ENCODE data around the gene PSMC4.

Gene PSMC4

DNA sequence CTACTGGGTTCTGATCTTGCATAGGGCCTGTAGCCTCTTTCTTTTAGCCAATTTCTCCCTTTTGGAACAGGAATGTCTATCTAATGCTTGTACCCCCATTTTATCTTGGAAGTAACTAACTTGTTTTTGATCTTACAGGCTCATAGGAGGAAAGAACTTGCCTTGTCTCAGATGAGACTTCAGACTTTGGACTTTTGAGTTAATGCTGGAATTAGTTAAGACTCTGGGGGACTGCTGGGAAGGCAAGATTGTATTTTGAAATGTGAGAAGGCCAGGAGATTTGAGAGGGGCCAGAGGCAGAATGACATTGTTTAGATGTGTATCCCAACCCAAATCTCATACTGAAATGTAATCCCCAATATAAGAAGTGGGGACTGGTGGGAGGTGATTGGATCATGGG lies 23.4 kb downstream of the PSMC4 start:
- DNase-seq: no peak

DNA sequence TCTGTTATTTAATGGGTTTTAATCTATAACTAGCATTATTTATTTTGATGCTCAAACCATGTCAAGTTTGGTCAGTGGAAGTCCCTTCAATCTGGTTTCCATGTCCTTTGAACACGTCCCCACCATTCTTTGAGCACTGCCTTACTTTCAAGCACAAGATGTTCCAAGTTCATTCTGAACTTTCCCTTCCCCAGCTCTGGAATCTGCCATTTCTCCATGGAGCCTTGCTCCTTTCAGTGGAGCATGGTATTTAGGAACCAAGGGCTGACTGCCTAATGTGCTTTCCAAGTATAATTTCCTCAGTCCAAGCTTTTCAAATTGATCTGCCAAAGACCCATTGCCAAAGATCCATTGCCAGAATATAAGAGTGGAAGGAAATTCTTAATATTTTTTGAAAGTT lies 24.8 kb downstream of the PSMC4 start:
- DNase-seq: no peak

DNA sequence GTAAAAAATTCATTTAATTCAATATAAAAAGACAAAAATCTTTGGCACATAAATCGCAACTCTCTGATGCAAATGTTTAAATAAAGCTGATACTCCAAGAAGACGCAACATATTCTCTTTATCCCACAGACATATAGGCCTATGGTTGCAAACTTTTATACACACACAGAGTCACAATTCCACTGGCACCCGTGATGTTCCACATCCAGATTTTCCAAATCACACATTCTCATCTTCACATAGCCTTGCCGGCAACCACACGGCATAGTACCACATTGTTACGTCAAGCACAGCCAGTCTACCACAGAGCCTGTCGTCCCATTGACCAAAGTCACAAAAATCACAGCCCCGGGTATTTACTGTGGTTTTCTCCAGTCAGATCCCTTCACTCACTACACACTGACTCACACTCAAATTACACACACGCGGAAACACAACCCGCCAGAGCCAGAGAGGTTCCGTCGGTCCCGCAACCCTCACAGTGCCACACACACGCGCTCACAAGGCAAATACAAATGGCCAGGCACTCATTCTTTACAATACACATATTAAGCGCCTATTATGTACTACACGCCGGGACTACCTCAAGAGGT lies 25.3 kb downstream of the PSMC4 start:
- DNase-seq: no peak

DNA sequence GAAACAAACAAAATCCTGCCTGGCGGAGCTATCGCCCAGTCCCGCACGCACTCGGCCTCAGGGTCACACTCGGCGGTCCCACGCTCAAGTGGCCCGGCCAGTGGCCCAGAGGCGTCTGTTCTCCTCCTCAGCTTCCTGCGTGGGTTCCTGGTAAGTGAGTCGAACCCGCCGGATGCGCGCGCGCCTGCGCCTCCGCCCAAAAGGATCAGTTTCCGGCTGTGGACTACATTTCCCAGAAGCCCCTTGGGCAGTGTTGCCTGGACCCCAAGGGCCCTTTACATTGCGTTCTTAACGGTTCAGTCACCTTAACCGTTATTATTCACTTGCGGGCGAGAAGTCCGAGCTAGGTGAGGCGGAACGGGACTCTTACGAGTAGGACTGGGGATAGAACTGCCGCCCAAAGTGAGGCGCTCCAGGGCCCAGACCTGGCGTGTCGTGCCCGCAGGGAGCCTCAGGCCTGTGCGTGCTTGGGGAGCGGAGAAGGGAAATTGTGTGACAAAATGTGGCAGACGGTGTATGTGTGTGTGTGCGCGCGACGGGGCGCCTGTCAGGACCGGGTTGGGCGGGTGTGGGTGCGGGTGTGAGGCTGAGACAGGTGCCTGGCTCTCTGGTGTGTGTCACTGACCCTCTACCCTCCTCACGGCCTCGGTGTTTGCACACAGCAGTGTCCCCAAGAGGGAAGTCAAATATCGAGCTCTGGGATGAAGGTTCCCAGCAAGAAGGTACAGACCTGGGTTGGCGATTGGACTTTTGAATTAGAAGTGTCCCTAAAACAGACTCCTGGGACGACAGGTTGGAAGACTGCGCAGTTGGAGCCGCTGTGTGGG lies 26.1 kb downstream of the PSMC4 start, which contains the start of gene ZNF546:
ZNF546 (plus strand) TSS at position 250 of the 827 bp plus-strand sequence. CDS start 1,267 bp downstream, outside the sequence.
- DNase-seq: peak; percentile 94

DNA sequence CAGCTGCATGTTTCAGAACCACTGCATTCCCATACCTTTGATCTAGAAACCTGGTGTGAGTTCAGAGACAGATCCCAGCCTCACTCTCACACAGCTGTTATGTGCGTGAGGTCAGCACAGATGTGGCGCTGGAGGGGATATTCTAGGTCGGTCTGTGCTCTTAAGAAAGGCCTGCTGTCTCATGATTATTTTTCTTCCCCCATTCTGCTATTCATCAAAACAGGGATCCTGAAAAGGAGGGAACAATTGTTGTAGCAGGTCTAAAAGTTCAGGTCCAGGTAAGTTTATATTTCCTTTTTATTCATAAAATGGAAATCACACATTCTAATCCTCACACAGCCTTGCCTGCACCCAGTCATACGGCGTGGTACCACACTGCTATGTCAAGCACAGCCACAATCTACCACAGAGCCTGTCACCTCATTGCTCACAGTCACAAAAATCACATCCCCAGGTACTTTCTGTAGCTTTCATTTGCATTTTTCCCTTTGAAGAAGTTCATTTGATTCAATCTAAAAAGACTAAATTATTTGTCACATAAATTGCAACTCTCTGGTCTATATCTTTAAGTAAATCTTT lies 26.8 kb downstream of the PSMC4 start:
- DNase-seq: no peak

DNA sequence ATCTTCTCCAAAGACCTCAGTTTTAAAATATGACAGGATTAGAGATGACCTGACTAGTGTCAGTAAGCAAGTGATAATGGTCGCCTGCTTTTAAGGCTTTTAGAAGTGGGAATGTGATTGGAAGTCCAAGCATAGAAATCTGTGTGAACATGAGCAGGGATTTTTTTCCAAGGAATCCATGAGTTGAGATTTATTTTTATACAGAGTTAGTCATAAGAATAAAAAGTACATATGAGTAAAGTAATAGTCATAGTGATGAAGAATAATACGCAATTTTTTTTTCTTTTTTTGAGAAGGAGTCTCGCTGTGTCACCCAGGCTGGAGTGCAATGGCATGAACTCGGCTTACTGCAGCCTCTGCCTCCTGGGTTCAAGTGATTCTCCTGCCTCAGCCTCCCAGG lies 27.5 kb downstream of the PSMC4 start:
- DNase-seq: no peak

DNA sequence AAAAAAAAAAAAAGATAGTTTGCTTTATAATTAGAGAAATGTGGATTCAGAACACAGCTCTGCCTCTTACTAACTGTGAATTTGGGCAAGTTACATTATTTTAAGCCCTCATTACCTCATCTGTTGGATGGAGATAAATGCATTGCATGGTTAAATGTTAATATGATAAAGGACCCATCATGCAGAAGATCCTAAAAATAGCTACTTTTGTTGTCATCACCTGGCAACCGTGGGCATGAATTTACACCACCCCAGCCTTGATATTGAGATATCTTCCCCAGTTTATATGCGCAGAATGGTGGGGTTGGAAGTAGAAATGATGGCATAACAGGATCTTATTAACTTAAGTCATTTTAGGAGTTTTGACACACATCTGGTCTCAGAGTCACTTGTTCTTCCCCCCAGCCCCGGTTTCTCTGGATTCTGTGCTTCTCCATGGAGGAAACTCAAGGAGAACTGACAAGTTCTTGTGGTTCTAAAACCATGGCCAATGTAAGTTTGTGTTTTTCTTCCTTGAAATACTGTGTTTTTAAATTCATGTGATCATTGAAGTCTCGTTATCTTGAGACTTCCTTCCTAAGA lies 34.8 kb downstream of the PSMC4 start:
- DNase-seq: no peak

DNA sequence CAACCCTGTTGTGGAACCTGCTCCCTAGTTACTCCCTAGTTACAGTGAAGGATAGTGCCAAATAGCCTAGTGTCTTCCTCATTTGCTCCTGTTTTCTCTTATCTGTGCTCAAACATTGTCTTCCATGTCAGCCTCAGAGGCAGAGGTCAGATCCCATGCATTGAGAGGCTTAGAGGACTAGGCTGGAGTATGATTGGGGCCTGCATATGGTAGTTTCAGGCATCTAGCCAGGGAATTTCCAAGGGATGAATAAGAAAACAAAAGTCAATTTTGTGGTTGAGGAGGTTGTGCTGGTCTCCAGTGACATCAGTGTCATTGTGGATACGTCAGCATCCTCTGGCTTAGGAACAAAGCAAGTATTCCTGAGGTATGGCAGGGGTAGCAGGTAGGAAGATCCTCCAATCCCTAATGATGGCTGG lies 35.3 kb downstream of the PSMC4 start:
- no peak for DNase-seq

DNA sequence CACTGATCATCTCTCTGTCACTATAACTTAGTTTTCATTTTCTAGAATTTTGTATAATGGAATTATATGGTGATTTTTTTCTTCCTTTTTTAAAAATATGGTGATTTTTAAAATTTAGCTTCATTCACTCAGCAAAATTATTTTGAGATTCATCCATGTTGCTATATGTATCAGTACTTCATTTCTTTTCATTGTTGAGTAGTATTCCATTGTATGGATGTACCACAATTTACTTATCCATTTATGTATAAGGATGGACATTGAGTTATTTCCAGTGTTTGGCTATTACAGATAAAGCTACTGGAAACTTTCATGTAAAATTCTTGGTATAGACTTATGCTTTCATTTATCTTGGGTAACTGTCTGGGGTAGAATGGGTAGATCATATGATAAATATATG lies 38.7 kb downstream of the PSMC4 start:
- DNase-seq: no peak

DNA sequence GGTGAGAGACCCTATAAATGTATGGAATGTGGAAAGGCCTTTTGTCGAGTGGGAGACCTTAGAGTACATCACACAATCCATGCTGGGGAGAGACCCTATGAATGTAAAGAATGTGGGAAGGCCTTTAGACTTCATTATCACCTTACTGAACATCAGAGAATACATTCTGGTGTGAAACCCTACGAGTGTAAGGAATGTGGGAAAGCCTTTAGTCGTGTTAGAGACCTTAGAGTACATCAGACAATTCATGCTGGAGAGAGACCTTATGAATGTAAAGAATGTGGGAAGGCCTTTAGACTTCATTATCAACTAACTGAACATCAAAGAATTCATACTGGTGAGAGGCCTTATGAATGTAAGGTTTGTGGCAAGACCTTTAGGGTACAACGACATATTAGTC lies 43.0 kb downstream of the PSMC4 start:
- no peak for DNase-seq

DNA sequence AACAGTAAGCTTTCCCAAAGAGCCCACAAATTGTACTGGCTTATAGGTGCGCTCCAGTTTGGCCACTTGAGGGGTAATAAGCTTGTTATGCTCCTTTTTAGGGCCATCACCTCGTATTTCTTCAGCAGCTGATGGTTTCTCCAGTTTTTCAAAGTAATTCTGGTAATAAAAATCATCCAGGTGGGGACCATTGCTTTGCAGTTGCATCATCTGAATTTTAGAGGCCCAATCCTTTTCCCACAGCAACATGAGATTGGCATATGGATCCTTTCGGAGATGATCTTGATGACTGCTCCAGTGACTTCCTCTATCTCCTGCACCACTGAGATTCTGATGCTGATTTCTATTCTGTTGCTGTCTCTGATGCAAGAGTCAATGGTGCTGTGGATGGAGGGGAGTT lies 53.0 kb downstream of the PSMC4 start:
- no peak for DNase-seq

DNA sequence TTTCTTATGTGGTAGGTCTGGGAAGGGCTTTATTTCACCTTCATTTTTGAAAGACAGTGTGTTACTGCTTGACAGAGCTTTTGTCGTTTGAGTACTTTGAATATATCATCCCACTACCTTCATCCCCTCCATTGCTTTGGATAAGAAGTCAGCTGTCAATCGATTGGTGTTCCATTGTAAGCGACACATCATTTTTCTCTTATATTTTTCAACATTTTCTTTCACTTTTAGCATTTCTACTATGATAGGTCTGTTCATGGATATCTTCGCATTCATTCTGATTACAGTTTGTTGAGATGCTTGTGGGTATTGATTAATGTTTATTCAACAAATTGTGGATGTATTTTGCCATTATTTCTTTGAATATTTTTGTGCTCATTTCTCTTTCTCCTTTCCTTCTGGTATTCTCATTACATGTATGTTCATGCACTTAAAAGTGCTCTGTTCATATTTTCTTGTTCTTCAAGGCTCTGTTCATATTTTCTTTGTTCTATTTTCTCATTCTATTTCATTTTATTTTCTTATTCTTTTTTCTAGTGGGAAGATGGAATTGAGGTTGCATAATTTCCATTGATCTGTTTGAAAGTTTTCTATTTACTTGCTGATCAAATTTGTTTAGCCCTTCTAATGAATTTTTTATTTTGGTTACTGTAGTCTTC lies 55.1 kb downstream of the PSMC4 start:
- no peak for DNase-seq

DNA sequence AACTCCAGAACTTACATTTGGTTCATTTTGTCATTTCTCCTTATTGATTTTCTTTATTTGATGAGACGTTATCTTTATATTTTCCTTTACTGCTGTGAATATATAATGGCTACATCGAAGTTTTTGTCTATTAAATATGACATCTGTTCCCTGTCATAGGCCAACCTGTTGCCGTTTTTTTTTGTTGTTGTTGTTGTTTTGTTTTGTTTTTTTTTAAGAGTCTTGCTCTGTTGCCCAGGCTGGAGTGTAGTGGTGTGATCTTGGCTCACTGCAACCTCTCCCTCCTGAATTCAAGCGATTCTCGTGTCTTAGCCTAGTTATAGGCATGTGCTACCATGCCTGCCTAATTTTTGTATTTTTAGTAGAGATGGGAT lies 55.6 kb downstream of the PSMC4 start:
- DNase-seq: no peak

Data from activated CD8-positive, alpha-beta memory T cell treated with anti-CD3 and anti-CD28 coated beads, Interleukin-2, amount 50 U/mL, for 48 hours (primary cell).